Osteocyte (in vitro differentiated cells): Measurements from ENCODE around the gene DNAH7. TPM values are rescaled to one million over a fixed set of nuclear protein-coding genes. Genes with fewer than 3 reads are reported as not detected.

Source experiments
- DNase-seq: peaks from one replicate; pipeline ENCODE4 v3.0.0; 2021; ENCODE audit warnings: mixed read lengths; ENCODE audit not compliant: unreplicated experiment; ENCODE audit errors: extremely low spot score
- H3K27ac Mint-ChIP-seq: one replicate; pipeline ENCODE4 v1.8.0; 2021; ENCODE audit warnings: mild to moderate bottlenecking, mixed read lengths; ENCODE audit not compliant: unreplicated experiment
- H3K27me3 Mint-ChIP-seq: one replicate; pipeline ENCODE4 v1.8.0; 2021; ENCODE audit warnings: mixed read lengths; ENCODE audit not compliant: unreplicated experiment
- H3K36me3 Mint-ChIP-seq: one replicate; pipeline ENCODE4 v1.8.0; 2021; ENCODE audit warnings: mixed read lengths; ENCODE audit not compliant: unreplicated experiment
- H3K4me1 Mint-ChIP-seq: one replicate; pipeline ENCODE4 v1.8.0; 2021; ENCODE audit warnings: mixed read lengths; ENCODE audit not compliant: unreplicated experiment
- H3K4me3 Mint-ChIP-seq: one replicate; pipeline ENCODE4 v1.8.0; 2021; ENCODE audit warnings: mild to moderate bottlenecking, moderate library complexity, mixed read lengths; ENCODE audit not compliant: unreplicated experiment
- H3K9me3 Mint-ChIP-seq: one replicate; pipeline ENCODE4 v1.8.0; 2021; ENCODE audit warnings: mixed read lengths; ENCODE audit not compliant: unreplicated experiment
- CTCF ChIP-seq: fragments of 200-600 bp; sonication (generic); IDR thresholded peaks from 2 replicates; pipeline ENCODE4 v1.5.0; 2021; ENCODE audit warnings: antibody characterized with exemption, mild to moderate bottlenecking, moderate library complexity
- total RNA-seq: library from RNA; stranded (reverse); gene quantifications from 2 replicates; pipeline ENCODE4 v1.2.1, GENCODE V29; 2021

Gene DNAH7
- total RNA-seq, 1 donor from 2014 or later, result 0.43 TPM

GRCh38 chr2:196046123-196046917 is 22.3 kb downstream of the DNAH7 start:
- peaks cover 5% of the 10 kb centered on the region for H3K9me3 Mint-ChIP-seq
- H3K4me3 Mint-ChIP-seq, result no peak overlapping the region
- DNase-seq, result no peak
- H3K27me3 Mint-ChIP-seq, result peaks cover 28% of the 10 kb centered on the region
- H3K27ac Mint-ChIP-seq, result no peak overlapping the region
- H3K36me3 Mint-ChIP-seq, result no peaks in the 10 kb centered on the region
- no peak for TF ChIP-seq CTCF
- H3K4me1 Mint-ChIP-seq, result peaks cover 1% of the 10 kb centered on the region

- Mint-ChIP-seq H3K4me1 (peaks cover 1% of the 10 kb centered on the region), H3K36me3 (no peaks in the 10 kb centered on the region), H3K9me3 (peaks cover 31% of the 10 kb centered on the region), H3K4me3 (no peak overlapping the region), H3K27me3 (peaks cover 25% of the 10 kb centered on the region), H3K27ac (no peak overlapping the region)
- DNase-seq, result no peak
- TF ChIP-seq CTCF, result no peak
These were observed 26.9 kb downstream of the DNAH7 start for GRCh38 chr2:196041786-196042185.

- Mint-ChIP-seq H3K4me3 (no peak overlapping the region), H3K27me3 (peaks cover 27% of the 10 kb centered on the region), H3K36me3 (no peaks in the 10 kb centered on the region), H3K9me3 (peaks cover 31% of the 10 kb centered on the region), H3K4me1 (no peaks in the 10 kb centered on the region), H3K27ac (no peak overlapping the region)
- DNase-seq, result no peak
- TF ChIP-seq CTCF, result no peak
These were observed 28.4 kb downstream of the DNAH7 start for GRCh38 chr2:196040218-196040617.

DNA sequence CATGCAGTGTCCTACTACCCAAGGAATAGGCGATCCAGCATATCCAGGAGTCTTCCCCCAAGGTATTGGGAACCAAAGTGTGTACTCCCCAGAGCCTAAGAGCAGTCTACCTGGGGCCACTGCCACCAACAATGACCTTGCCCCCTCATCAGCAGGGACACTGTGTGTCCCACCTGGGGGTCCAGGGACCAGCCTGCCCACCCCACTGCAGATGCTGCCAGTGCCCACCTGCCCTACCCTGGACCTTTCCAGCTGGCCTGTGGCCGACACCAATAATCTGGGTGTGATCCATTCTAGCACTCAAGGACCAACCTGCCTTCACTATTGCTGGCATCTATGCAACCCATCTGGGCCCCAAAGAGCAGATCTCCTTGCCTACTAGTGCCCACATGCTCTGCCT is 32.2 kb downstream of the DNAH7 start:
- Mint-ChIP-seq H3K27me3 (peaks cover 34% of the 10 kb centered on the region), H3K36me3 (no peaks in the 10 kb centered on the region), H3K9me3 (peaks cover 26% of the 10 kb centered on the region), H3K4me1 (no peaks in the 10 kb centered on the region), H3K27ac (no peak overlapping the region), H3K4me3 (no peak overlapping the region)
- TF ChIP-seq CTCF, result no peak
- DNase-seq, result no peak

DNA sequence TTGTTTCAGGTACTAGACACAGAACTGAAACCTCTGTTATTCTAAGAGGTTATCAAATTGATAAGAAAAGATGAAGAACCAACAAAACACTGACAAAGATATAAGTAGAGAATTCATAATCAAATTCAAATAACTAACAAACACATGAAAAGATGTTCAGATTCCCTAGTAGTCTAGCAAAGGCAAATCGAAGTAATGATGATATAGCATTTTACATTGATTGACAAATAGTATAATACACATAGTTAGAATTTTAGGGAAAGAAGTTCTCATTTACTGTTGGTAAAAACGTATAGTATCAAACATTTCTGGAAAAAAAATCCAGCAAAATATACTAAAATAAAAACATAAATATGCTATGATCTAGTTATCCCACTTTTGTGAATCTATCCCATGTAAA is 50.6 kb downstream of the DNAH7 start:
- Mint-ChIP-seq H3K4me3 (no peak overlapping the region), H3K9me3 (peaks cover 3% of the 10 kb centered on the region), H3K27ac (no peak overlapping the region), H3K27me3 (peaks cover 49% of the 10 kb centered on the region), H3K36me3 (no peaks in the 10 kb centered on the region), H3K4me1 (no peaks in the 10 kb centered on the region)
- DNase-seq, result no peak
- TF ChIP-seq CTCF, result no peak
